T-helper 1 cell treated with Interleukin-12 subunit alpha and Interleukin-12 subunit beta and Interleukin-4 antibody, amounts not matched to agents 30 μg/mL and 1 μg/mL, for 36 hours (primary cell): ENCODE data around the gene WDR5.

Experiments used
- H3K27ac Mint-ChIP-seq: one replicate; pipeline ENCODE4 v1.8.0; 2021; ENCODE audit warnings: mild to moderate bottlenecking, mixed read lengths
- H3K27me3 Mint-ChIP-seq: one replicate; pipeline ENCODE4 v1.8.0; 2021; ENCODE audit warnings: low read depth, mixed read lengths
- H3K36me3 Mint-ChIP-seq: one replicate; pipeline ENCODE4 v1.8.0; 2021; ENCODE audit warnings: low read depth, mixed read lengths
- H3K4me1 Mint-ChIP-seq: one replicate; pipeline ENCODE4 v1.8.0; 2021; ENCODE audit warnings: low read depth, mixed read lengths
- H3K4me3 Mint-ChIP-seq: one replicate; pipeline ENCODE4 v1.8.0; 2021; ENCODE audit warnings: mild to moderate bottlenecking, moderate library complexity, mixed read lengths
- H3K9me3 Mint-ChIP-seq: one replicate; pipeline ENCODE4 v1.8.0; 2021; ENCODE audit warnings: mixed read lengths

Gene WDR5

DNA sequence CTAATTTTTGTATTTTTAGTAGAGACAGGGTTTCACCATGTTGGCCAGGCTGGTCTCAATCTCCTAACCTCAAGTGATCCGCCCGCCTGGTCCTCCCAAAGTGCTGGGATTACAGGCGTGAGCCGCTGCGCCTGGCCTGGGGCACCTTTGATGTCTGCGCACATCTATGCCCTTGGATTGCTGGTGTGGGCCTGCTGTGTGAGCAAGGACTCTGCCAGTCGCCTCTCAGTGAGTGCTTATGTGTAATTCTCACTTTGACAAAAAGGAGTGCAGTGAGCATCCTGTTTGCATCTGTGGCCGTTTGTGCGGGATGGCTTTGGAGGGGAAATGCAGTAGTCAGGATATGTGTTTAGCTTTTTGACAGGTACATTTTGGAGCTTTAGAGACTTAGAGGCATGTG, 9.4 kb downstream of the WDR5 start:
- Mint-ChIP-seq H3K27ac (no peak overlapping the region), H3K27me3 (no peaks in the 10 kb centered on the region), H3K9me3 (no peaks in the 10 kb centered on the region), H3K36me3 (peaks cover 38% of the 10 kb centered on the region), H3K4me3 (no peak overlapping the region), H3K4me1 (peaks cover 3% of the 10 kb centered on the region)

DNA sequence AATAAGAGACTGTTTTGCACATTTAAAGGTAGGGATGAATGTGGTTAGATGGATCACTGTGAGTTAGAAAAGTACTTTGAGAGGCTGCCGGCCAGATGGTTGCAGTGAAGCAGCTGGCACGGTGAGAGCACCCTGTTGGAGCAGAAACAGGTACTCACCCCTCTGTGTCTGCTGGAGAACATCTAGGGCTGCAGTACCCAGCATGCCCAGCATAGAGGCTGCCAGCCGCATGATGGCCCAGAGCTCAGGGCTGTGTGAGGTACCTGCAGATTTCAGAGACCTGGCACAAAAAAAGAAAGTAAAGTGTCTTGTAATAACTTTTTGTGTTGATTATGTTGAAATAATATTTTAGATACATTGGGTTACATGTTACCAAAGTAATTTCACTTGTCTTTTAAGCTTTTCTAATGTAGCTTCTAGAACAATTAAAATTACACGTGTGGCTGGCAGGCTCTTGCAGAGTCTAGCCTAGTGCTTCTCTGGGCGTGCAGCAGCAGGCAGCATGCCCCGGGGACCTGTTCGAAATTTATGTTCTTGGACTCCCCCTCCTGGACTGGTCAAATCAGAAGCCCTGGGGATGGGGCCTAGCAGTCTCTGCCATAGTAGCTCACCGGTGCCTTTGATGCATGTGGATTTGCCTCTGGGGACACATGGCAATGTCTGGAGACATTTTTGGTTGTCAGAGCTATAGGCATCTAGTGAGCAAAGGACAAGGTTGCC, 11.1 kb downstream of the WDR5 start:
- no peaks in the 10 kb centered on the region for H3K27me3 Mint-ChIP-seq
- H3K36me3 Mint-ChIP-seq = peaks cover 39% of the 10 kb centered on the region
- H3K9me3 Mint-ChIP-seq = no peaks in the 10 kb centered on the region
- no peak overlapping the region for H3K27ac Mint-ChIP-seq
- H3K4me3 Mint-ChIP-seq = no peak overlapping the region
- peaks cover 2% of the 10 kb centered on the region for H3K4me1 Mint-ChIP-seq

DNA sequence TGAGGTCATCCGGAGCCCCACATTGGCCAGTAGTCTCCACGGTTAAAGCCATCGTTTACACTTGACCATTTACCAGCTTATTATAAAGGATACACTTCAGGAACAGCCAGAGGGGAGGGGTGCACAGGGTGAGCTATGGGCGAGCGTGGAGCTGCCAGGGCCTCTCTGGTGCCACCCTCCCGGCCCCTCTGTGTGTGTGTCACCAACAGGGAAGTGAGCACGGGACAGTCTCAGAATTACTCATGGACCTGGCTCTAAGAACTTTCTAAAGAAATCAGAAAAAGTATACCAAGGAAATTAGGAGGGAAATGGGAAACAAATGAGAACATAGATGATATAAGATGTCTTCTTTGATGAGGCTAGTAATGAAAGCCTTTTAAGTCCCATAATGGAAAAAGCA, 13.5 kb downstream of the WDR5 start:
- Mint-ChIP-seq H3K4me1 (peaks cover 2% of the 10 kb centered on the region), H3K4me3 (no peak overlapping the region), H3K27me3 (no peaks in the 10 kb centered on the region), H3K27ac (no peak overlapping the region), H3K9me3 (no peaks in the 10 kb centered on the region), H3K36me3 (peaks cover 31% of the 10 kb centered on the region)

DNA sequence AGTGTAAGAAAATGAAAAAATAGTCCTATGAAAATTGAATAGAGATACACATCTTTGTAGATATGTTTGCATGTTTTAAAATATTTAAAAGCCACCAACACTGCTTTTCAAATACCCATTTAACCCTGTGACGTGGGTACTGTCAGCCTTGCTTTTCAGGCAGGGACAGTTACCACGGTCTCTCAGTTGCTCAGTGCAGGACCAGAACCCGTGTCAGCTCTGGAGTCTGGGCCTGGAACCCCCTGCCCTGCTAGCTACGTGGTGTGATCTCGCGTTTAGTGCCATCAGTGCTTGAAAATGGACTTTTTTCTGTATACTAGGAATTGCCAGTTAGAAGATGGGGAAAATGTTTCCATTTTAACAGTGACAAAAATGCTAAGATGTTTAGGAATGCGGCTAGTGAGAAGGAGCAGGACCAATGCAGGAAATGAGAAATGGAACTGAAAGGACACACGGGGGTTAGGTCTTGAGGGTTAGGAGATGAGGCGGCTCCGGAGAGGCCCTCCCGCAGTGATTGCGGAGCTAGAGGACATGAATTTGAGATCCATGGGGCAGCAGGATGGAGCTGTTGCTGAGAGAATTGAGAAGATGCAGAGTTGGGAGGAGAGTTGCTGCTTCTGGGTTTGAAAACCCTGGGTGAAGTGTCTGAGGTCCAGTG, 14.8 kb downstream of the WDR5 start:
- Mint-ChIP-seq H3K27ac (no peak overlapping the region), H3K9me3 (no peaks in the 10 kb centered on the region), H3K4me3 (no peak overlapping the region), H3K36me3 (peaks cover 38% of the 10 kb centered on the region), H3K27me3 (no peaks in the 10 kb centered on the region), H3K4me1 (peaks cover 2% of the 10 kb centered on the region)

DNA sequence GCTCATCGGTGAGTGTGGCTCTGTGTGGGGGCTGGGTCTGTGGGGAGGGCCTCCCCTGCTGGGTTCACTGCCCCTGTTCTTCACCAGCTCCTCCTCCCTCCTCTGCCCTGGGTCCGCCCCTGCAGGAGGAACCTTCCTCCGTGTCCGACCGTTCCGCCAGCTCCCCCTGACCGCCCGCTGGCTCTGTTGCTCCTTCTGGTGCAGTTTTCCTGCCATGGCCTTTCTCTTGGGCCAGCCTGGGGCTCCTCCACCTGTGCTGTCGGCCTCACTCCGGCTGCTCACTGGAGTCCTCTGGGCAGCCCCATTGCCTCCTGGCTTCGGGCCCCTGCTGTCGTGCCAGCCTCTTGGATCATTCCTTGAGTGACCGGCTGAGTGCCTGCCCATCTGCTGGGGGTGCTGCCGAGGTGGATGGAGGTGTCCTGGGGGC, 16.2 kb downstream of the WDR5 start:
- Mint-ChIP-seq H3K27ac (no peak overlapping the region), H3K27me3 (no peaks in the 10 kb centered on the region), H3K36me3 (peaks cover 36% of the 10 kb centered on the region), H3K4me1 (no peaks in the 10 kb centered on the region), H3K4me3 (no peak overlapping the region), H3K9me3 (no peaks in the 10 kb centered on the region)

DNA sequence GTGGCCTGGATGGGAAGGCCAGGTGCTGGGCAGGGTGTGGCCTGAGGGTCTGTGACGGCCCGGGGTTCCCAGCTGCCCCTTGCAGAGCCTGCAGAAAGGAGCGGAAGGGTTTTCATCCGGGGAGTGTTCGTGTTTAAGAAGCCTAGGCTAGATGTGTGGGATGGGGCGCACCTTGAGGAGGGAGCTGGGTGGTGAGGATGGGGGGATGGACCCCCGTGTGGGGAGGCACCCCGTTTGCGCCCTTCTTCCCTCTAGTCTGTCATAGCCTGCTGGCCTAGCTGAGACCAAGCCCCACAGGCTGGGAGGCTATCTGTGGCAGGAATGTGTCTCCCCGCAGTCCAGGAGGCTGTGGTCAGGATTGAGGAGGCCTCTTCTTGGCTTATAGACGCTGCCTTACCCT, 16.6 kb downstream of the WDR5 start:
- Mint-ChIP-seq H3K27me3 (no peaks in the 10 kb centered on the region), H3K4me3 (no peak overlapping the region), H3K27ac (no peak overlapping the region), H3K36me3 (peaks cover 36% of the 10 kb centered on the region), H3K4me1 (no peaks in the 10 kb centered on the region), H3K9me3 (no peaks in the 10 kb centered on the region)

DNA sequence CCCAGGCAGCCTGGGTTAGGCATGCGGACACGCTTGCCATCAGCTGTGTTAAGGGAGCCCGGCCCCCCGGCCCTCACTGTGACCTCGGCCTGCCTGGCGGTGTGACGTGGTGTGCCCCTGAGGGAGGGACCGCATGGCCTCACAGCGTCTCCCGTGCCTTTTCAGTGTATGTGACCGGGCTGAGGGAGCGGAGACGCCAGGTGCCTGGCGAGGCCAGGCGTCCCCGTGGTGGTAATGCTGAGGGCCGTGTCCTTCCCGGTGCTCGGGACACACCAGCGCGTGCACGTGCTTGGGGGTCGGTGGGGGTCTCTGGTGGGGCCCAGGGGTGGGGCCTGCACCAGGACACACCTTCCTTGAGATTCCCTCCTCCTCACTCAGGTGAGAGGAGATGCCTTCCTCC, 17.6 kb downstream of the WDR5 start:
- Mint-ChIP-seq H3K36me3 (peaks cover 40% of the 10 kb centered on the region), H3K4me1 (no peaks in the 10 kb centered on the region), H3K4me3 (no peak overlapping the region), H3K27ac (no peak overlapping the region), H3K27me3 (no peaks in the 10 kb centered on the region), H3K9me3 (no peaks in the 10 kb centered on the region)

DNA sequence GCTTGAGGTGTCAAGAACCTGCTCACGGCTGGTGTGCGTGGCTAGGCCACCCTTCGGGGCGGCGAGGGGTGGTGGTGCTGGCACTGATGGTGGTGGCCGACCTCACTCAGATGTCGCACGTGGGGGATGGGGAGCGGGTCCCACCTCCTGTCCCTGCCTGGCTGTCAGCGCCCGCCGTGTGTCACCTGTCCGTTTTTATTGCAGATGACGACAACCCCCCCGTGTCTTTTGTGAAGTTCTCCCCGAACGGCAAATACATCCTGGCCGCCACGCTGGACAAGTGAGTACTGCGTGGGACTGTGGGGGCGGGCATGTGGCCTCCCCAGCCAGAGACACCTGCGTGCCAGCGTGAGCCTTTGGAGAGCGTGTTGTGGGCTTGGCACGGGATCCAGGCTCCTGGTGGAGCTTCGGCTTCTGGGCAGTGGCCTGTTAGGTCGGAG, 18.4 kb downstream of the WDR5 start:
- H3K4me3 Mint-ChIP-seq = no peak overlapping the region
- no peaks in the 10 kb centered on the region for H3K9me3 Mint-ChIP-seq
- H3K27ac Mint-ChIP-seq = no peak overlapping the region
- no peaks in the 10 kb centered on the region for H3K4me1 Mint-ChIP-seq
- H3K27me3 Mint-ChIP-seq = no peaks in the 10 kb centered on the region
- H3K36me3 Mint-ChIP-seq = peaks cover 36% of the 10 kb centered on the region

DNA sequence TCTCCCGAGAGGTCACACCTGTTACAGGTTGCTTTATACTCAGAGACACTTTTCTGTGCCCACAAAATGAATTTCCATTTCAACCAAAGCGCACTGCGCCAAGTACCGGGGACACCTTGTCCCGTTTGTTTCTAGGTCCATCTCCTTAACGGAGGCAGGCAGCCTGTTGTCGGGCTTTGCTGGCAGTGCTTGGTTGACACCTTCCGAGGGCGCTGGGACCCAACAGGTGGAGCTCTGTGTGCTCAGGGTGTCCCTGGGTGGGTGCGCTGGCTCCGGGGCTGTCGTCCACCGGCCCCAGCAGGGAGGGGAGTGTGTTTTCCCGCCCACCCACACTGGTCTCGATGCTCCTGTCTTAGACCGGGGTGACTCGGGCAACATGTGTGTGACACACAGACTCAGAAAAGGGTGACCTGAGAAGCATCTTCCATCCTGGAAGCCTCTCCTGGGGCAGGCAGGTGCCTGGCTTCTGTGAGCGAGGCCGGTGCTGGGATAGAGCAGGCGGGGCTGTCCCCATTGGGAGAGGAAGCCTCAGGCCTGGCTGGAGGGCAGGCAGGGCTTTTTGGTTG, 20.0 kb downstream of the WDR5 start:
- Mint-ChIP-seq H3K36me3 (peaks cover 29% of the 10 kb centered on the region), H3K27ac (no peak overlapping the region), H3K9me3 (no peaks in the 10 kb centered on the region), H3K27me3 (no peaks in the 10 kb centered on the region), H3K4me3 (no peak overlapping the region), H3K4me1 (no peaks in the 10 kb centered on the region)

DNA sequence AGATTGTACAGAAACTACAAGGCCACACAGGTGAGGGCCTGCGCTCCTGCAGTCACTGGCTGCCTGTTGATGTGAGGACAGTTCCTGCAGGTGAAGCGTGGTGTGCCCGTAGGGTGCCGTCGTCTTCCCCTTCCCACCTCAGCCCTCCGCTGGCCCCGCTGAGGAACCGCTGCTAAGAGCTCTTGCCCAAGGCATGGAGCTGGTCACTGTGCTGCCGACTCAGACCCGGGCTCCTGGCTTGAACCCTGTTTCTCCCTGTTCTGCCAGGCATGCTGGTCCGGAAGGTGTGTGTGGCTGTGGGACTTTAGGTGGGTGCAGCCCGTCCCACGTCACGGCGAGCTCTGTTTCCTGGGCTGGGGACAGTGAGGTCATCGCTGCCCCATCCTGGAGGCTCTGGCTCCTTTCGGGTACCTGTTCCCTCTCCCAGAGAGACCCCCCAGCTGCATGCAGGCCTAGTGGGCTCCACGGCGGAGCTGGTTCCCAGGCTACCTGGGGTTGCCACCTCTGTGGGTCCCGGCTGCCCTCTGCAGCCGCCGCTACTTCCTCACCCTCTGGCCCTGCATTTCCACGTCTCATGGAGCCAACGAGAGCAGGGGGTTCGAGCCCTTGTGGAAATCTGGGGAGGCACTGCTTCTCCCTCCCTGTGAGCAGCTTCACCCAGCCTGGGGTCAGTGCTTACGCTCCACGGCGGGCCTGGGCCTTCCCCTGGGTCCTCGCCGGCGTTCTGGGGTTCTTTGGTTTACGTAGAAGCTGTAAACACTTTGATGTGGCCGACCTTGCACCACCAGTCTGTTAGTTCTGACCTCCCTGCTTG, 20.9 kb downstream of the WDR5 start:
- Mint-ChIP-seq H3K27ac (no peak overlapping the region), H3K27me3 (no peaks in the 10 kb centered on the region), H3K4me1 (peaks cover 2% of the 10 kb centered on the region), H3K4me3 (no peak overlapping the region), H3K36me3 (peaks cover 26% of the 10 kb centered on the region), H3K9me3 (no peaks in the 10 kb centered on the region)

DNA sequence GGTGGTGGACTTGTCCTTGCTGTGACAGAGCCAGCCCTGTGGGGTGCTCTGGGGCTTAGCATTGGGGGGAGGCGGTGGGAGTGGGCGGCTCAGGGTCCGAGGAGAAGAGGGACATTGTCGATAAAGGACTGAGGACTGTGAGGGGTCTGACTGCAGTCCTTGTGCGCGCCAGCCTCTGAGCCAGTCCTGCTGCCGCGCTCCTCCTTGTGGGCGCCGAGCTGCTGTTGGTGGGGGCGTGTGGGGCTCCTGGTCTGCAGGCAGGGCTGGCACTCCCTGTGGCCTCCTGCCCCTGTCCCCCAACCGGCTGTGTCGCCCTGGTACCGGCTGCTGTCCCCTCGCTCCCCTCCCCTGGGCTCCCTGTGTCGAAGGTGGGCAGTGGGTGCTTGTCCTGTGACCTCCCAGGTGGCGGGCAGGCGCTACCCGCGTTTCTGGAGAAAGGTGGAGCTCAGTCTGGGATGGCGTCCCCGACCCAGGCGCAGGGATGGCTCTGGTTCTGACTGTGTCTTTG, 21.6 kb downstream of the WDR5 start:
- Mint-ChIP-seq H3K27ac (no peak overlapping the region), H3K27me3 (no peaks in the 10 kb centered on the region), H3K9me3 (no peaks in the 10 kb centered on the region), H3K4me1 (peaks cover 5% of the 10 kb centered on the region), H3K36me3 (peaks cover 26% of the 10 kb centered on the region), H3K4me3 (no peak overlapping the region)

DNA sequence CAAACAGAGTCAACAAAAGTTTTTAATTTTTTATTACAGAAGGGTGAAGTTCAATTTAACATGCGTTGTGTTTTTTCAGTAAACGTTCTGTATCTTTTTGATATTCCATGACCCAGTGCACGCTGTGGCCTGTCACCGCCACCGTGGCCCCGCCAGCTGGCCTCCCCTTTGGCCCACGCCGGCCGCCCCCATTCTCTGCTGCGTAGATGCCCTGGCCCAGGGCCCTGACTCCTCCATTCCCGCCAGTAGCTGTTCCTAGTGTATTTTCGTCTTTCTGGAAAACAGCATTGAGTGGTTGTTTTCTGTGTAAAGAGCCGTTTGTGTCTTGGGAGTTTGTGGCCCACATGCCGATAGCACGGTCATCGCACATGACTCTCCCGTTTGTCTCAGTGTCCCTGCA, 22.4 kb downstream of the WDR5 start:
- peaks cover 26% of the 10 kb centered on the region for H3K36me3 Mint-ChIP-seq
- no peak overlapping the region for H3K4me3 Mint-ChIP-seq

DNA sequence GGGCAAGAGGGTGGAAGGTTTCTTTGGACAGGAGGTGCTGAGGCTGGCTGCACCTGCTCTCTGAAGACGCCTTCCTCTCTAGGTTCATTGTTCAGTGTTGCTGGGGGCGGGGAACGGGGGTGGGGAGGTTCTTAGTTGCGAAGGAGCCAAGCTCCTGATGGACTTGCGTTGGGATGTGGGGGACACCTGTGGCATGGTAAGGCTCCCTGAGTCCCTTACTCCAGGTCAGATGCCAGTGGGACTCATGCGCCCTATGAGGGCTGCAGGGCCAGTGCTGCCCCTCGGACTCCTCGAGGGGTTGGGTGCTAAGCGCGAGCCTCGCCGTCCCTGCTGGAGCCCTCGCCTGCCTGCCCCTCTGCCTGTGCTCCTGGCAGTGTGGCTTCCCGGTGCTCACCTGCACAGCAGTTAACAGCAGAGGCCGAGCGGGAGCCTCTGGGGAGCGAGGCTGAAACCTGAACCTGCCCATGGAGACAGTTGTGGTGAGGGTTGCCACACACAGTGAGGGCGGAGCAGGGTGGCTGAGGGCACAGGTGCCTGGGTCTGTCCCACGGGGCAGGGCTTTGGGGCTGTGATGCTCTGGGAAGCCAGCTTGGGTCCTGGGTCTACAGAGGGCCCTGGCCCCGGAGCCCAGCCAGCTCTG, 23.0 kb downstream of the WDR5 start:
- H3K4me1 Mint-ChIP-seq = peaks cover 8% of the 10 kb centered on the region
- H3K36me3 Mint-ChIP-seq = peaks cover 27% of the 10 kb centered on the region
- no peaks in the 10 kb centered on the region for H3K9me3 Mint-ChIP-seq
- H3K4me3 Mint-ChIP-seq = no peak overlapping the region
- H3K27me3 Mint-ChIP-seq = no peaks in the 10 kb centered on the region
- no peak overlapping the region for H3K27ac Mint-ChIP-seq

More for the DNA sequence above, 22.4 kb downstream of the WDR5 start:
- Mint-ChIP-seq H3K27ac (no peak overlapping the region), H3K4me1 (peaks cover 5% of the 10 kb centered on the region), H3K27me3 (no peaks in the 10 kb centered on the region), H3K9me3 (no peaks in the 10 kb centered on the region)
